NCI-H2196 treated with DMSO at 0.1 percent for 48 hours (cell line): ENCODE data around the gene PNMA5.
"Not testable (repeated sequence)": the region's sequence is repeated elsewhere in the genome, so short reads cannot be mapped to it uniquely, and the experiment has no call there.

Source experiments
- DNase-seq: peaks from one replicate; lab custom pipeline; 2025; ENCODE audit not compliant: unreplicated experiment; lab: John Stamatoyannopoulos, UW

Gene PNMA5

DNA sequence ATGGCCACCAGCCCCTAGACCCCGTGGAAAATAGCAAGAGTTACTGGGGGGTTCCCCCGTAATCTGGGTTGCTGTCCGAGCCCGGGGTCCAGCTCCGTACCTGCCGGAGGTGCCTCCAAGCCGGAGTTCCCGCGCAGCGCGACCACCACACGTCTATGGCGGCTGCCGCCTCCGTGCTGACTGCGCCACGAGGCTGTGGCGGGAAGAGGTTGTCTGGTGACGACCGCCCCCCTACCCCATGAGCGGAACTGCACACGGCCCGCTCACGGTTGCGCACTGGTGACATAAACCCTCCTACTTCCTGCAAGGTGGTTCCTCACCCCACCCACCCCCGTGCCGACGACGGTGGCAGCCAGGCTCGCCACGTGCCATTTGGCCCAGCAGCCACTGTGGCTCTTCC is at the start of gene PNMA5:
TSS of gene PNMA5 (minus strand) at position 184 of the 400 bp plus-strand sequence. CDS start 2,518 bp downstream, outside the sequence.
- DNase-seq: no peak

DNA sequence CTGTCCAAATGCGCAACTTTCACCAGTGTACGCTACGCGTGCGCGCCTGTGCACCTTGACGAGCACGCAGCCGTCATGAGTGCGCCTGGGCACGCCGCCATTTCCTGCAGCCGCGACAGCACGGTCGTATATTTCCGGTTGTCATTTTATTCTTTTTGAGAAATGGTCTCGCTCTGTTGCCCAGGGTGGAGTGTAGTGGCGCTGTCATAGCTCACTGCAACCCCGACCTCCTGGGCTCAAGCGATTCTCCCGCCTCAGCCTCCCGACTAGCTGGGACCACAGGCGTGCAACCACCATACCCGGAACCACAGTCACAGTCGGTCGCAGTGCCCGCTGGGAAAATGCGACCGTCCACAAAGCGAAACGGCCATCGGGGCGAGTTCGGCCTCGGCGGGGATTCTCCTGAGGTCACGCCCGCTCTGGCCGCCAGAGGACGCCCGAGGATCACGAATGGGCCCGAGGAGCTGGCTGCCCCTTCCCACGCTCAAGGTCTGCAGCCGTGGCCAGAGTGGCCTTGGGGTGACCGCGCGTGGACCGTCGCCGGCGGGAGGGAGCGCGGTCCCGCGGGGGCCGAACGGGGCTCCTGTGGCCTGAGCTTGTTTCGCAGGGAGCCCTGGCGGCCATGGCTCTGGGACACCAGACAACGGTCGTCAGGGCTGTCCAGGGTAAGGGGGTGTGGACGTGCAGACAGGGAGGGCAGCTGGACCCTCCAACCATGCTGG is 38.6 kb upstream of the PNMA5 start:
- DNase-seq: peak; percentile 5

DNA sequence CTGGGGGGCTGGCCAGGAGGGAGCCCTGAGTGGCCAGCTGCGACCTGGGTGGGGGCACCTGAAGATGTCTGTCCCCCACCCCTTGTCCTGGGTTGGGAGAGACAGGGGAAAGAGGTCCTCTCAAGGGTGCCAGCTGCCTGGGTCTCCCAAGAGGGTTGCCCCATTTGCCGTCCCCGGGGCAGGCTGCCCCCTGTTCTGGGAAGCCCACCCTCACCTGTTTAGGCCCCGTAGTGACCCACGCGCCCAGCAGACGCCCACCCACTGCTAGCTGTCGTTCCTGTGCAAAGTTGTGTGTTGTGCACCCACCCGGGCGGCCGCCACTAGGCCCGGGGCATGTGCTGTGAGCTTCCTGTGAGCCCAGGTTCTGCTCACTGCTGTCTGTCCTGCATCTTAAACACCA is 36.9 kb upstream of the PNMA5 start:
- DNase-seq: no peak

GRCh38 chrX:153029875-153030274 is 36.0 kb upstream of the PNMA5 start:
- no peak for DNase-seq

GRCh38 chrX:153029162-153029561 is 35.2 kb upstream of the PNMA5 start:
- DNase-seq: no peak

DNA sequence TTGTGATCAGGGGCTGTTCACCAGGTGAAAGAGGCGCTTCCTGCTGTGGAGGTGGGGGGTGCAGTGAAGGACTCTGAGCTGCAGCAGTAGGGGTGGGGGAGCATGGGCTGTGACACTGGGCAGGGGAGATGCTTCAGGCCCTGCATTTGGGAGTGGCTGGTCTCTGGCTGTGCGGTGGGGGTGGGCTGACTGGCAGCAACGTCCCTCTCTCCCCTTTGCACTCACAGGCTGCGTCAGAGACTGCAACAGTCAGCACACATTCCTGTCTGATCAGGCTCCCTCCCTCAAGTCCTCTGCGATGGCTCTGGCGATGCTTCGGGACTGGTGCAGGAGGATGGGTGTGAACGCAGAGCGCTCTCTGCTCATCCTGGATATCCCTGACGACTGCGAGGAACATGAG is 34.6 kb upstream of the PNMA5 start:
- not testable (repeated sequence) for DNase-seq

- not testable (repeated sequence) for DNase-seq
These were observed 32.6 kb upstream of the PNMA5 start for GRCh38 chrX:153026501-153026900.

DNA sequence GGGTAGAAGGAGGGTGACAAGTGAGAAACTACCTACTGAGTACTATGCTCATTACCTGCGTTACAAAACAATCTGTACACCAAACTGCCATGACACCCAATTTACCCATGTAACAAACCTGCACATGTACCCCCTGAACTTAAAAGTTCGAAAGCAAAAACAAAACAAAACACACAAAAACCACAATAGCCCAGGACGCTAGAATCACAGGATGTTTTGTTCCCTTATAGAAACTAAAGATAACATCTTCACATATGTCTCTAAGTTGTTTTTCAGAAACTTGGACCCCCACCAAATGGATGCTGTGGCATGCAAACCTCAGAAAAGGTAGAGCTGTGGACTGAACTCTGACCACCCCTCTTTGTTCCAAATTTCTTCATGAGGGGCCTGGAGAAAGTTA is 25.2 kb upstream of the PNMA5 start:
- no peak for DNase-seq

GRCh38 chrX:153017174-153017573 is 23.3 kb upstream of the PNMA5 start:
- DNase-seq: not testable (repeated sequence)

DNA sequence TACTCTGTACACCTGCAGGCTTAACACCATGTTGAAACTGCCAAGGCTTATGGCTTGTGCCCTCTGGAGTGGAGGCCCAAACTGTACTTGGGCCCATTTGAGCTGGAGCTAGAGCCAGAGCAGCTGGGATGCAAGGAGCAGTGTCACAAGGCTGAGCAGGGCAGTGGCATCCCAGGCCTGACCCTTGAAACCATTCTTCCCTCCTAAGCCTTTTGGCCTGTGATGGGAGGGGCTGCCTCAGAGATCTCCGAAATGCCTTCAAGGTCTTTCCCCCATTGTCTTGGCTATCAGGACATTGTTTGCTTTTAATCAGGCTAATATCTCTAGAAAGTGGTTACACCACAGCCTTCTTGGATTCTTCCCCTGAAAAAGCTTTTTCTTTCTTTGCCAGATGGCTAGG is 10.9 kb upstream of the PNMA5 start:
- DNase-seq: no peak

- DNase-seq: no peak
These were observed 10.1 kb upstream of the PNMA5 start for GRCh38 chrX:153003981-153004380.

DNA sequence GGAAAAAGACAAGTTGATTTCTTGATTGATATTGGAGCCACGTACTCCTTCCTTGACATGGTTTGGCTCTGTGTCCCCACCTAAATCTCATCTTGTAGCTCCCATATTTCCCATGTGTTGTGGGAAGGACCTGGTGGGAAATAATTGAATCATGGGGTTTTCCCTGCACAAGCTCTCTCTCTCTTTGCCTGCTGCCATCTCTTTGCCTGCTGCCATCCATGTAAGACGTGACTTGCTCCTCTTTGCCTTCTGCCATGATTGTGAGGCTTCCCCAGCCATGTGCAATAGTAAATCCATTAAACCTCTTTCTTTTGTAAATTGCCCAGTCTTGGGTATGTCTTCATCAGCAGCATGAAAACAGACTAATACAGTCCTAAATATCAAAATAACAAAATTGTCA is 8.3 kb upstream of the PNMA5 start:
- DNase-seq: not testable (repeated sequence)

DNA sequence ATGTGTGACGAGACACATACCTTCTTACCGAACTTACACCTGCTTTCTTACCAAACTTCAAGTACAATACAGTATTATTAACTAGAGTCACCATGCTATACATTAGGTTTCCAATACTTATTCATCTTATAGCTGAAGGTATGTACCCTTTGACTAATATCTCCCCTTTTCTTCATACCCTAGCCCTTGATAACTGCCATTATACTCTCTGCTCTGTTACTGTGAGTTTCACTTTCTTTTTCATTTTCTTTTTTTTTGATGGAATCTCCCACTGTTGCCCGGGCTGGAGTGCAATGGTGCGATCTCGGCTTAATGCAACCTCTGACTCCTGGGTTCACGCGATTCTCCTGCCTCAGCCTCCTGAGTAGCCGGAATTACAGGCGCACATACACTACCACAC is 3.4 kb upstream of the PNMA5 start:
- no peak for DNase-seq

DNA sequence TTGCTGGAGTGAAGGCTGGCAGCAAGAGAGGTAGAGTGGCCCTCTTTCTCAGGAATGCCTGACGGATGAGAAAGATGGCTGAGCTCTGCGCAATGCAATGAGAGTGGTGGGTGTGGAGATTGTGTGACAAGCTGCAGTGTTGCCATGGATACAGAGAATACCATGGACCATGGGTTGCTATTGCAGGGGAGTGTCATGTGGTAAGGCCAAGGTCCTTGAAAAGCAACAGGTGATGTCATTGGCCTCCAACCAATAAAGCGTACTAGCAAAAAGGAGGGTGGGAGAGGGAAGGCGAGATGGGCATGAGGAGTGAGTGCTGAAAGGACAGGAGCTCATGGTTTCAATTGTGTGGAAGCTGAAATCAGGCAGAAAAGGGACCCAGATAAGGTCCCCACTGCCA is 1.8 kb downstream of the PNMA5 start:
- DNase-seq: peak; percentile 5

DNA sequence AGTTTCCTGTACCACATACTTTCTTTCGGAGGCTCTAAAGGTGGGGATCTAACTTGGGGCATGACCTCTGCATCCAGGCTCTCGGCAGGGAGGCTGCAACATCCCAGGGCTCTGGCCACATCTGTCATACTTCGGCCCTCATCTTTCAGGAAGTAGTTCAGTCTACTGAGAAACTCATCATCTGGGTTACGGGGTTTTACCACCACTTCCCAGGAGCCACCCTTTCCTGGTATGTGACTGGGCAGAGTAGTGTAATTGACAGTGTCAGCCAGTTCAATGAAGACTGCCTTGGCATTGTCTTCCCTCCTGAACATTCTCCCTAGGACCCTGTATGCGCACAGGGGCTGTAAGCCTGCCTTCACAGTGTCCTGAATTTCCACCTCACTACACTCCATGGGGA is 2.8 kb downstream of the PNMA5 start:
- no peak for DNase-seq

DNA sequence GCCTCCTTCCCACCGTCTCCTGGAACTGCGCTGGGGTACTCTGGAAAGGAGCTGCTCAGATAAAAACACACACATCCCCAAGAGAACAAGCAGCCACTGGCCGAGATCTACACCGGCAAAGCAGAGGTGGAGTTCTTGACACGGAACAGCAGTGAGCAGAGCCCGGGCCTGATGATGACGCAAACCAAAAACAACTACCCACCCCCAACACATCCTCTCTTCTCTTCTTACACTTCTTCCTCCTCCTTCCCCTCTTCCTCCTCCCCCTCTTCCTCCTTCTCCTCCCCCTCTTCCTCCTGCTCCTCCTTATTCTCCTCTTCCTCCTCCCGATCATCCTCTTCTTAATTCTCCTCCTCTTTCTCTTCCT is 4.6 kb downstream of the PNMA5 start:
- DNase-seq: no peak

DNA sequence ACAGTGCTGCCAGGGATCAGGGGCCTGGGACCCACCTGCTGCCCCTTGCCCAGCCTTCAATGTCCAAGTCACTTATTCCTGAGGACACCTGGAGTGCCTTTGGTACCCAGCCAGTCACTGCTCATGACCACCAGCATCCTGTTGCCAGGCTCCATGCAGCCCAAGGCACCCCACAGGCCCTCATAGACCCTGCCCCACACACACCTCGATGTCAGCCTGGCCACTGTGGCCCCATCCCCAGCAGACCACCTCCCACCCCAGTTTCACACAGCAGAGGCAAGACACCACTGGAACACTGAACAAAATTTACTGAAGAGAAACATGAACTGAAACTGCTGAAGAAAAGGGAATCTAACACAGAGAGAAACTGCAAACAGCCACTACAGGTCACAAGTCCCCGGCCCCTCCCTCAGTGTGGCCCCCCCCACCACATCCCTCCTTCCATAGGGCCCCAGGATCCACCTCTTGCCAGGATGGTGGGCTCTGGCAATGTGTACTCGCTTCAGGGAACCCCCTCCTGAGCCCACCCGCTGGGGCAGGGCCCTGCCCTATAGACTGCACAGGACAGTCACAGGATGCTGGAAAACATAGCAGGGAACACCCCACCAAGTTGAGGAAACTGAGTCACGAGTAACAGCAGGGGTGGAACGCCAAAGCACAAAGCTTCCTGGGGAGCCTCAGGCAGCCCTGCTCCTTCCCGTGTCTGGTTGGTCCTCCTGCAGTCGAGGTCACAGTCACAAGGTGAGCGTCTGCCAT is 5.2 kb downstream of the PNMA5 start:
- no peak for DNase-seq

DNA sequence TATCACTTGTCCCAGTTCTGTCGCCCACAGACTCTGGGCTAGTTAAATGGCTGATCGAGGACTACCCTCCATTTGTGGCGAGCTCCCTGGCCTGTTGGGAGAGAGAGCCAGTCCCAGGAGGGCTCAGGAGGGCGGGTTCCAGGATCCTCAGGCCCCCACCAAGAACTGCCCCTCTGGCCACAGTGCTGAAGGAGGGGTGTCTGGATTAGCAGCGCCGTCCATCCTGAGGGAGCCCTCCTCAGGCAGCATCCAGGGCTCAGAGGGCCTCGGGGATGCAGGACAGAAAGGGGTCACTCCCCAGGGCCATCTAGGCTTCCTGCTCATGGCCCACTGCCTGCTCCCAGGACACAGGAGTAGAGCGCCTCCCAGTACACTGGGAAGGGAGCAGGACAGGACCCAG is 6.1 kb downstream of the PNMA5 start:
- DNase-seq: no peak

DNA sequence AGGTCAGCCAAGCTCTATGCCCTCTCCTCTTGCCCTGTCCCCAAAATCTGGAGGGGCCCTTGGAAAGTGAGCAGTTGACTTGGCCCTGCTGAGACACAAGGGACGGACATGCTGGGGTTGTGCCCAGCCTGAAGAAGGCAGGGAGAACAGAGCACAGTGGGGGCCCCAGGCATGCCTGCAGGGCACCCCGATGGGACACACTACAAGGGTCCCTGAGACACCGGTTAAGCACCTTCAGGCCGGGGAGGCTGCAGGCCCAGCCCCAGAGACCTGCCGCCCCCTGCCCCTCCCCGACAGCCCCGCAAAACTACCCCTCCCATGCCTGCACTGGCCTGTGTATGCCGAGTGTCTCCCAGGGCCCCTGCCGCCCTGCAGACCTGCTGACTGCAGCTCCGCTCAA is 6.8 kb downstream of the PNMA5 start:
- not testable (repeated sequence) for DNase-seq

GRCh38 chrX:152985383-152985782 is 8.5 kb downstream of the PNMA5 start:
- DNase-seq: not testable (repeated sequence)

DNA sequence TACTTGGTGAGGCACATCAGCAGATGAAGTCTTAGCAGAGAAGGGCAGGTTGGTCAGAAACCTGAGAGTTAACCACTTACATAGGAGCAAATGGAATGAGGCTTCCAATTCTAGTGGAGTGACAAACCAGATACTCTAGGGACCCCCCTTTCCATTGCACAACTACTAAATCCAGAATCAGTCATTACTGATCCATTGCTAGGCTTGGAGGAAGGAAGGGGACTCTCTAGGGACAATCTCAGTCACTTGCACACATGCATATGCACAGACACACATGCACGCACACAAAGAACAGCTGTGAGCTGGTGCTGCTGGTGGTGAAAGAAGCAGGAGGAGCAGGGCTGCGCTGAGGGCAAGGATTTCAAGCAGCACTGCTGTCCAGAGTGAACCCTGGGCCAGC is 25.7 kb downstream of the PNMA5 start:
- no peak for DNase-seq

DNA sequence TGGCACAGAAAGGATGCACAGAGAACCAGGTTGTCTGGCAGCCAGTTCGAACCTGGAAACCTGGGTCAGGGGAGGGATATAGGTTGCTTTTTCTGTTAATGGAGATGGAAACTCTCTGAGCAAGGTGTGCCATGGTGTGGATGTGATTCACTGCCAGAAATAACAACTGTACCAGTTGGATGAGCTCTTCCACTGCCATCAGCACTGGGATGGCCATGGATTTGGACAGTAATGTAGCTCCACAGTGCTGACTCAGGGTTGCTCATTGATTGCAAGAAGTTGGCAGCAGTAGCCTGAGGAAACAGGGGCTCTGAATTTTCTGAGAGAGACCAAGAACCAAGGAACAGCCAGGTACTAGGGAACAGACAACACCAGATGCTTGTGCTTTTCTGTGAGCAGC is 33.8 kb downstream of the PNMA5 start:
- no peak for DNase-seq

DNA sequence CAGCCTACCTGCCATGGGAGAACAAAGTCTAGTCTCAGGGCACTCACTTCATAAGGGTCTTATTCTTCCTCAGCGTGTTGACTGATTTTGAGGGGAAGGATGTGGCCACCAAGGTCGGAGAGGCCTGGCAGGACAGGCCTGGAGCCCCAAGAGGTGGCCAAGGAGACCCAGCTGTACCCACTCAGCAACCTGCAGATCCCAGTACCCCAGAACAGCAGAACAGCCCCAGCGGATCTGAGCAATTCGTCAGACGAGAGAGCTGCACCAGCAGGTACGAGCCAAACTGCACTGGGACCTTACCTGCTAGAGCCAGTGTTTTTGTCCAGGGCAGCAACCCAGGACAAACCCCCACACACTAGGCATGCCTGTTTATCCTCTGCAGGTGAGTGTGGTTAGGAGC is 34.3 kb downstream of the PNMA5 start:
- no peak for DNase-seq
